IPS DF 4.7 (cell line): ENCODE results near the gene PTPRN2.

ENCODE experiments used
- DNase-seq: peaks from one replicate; pipeline ENCODE4 v3.0.0-alpha.2; 2013; ENCODE audit warnings: low spot score; ENCODE audit errors: extremely low read depth

The PTPRN2 gene

GRCh38 chr7:157691586-157692459, 895.8 kb downstream of the PTPRN2 start:
- no peak for DNase-seq

GRCh38 chr7:157690833-157691585, 896.6 kb downstream of the PTPRN2 start:
- no peak for DNase-seq

GRCh38 chr7:157690058-157690832, 897.4 kb downstream of the PTPRN2 start:
- DNase-seq: no peak

- no peak for DNase-seq
These were observed 898.2 kb downstream of the PTPRN2 start for GRCh38 chr7:157689269-157690057.

- no peak for DNase-seq
These were observed 898.9 kb downstream of the PTPRN2 start for GRCh38 chr7:157688533-157689268.

GRCh38 chr7:157687845-157688532, 899.6 kb downstream of the PTPRN2 start:
- no peak for DNase-seq

GRCh38 chr7:157687158-157687557, 900.5 kb downstream of the PTPRN2 start:
- no peak for DNase-seq

GRCh38 chr7:157686285-157686894, 901.2 kb downstream of the PTPRN2 start:
- DNase-seq: no peak

GRCh38 chr7:157685430-157686284, 902.0 kb downstream of the PTPRN2 start:
- no peak for DNase-seq

GRCh38 chr7:157684909-157685429, 902.7 kb downstream of the PTPRN2 start:
- DNase-seq: no peak

- DNase-seq: no peak
These were observed 903.3 kb downstream of the PTPRN2 start for GRCh38 chr7:157684157-157684908.

- DNase-seq: no peak
These were observed 903.9 kb downstream of the PTPRN2 start for GRCh38 chr7:157683747-157684156.

GRCh38 chr7:157682946-157683746, 904.5 kb downstream of the PTPRN2 start:
- no peak for DNase-seq

- no peak for DNase-seq
These were observed 905.3 kb downstream of the PTPRN2 start for GRCh38 chr7:157682064-157682945.

GRCh38 chr7:157679607-157680006, 908.0 kb downstream of the PTPRN2 start:
- DNase-seq: no peak
